ENCODE data around the gene KIZ.

GRCh38 chr20:21206584-21206983 is 80.7 kb downstream of the KIZ start:
- TF ChIP-seq EZH2 (IDR thresholded peaks at IDR 0.05) (no peak), POLR2AphosphoS5 (IDR thresholded peaks at IDR 0.05; ENCODE audit: borderline replicate concordance, low read depth, low read length) (no peak), FOXP2 (optimal IDR thresholded peaks at IDR 0.05; ENCODE audit: control extremely low read depth, extremely low read length, insufficient read depth) (no peak)

All from SK-N-MC (cell line).